Astrocyte of the hippocampus (primary cell): Measurements from ENCODE around the gene MPV17.

Experiments used
- DNase-seq: peaks from one replicate; pipeline ENCODE4 v3.0.0; 2011; ENCODE audit warnings: low read depth, low spot score

Gene MPV17

DNA sequence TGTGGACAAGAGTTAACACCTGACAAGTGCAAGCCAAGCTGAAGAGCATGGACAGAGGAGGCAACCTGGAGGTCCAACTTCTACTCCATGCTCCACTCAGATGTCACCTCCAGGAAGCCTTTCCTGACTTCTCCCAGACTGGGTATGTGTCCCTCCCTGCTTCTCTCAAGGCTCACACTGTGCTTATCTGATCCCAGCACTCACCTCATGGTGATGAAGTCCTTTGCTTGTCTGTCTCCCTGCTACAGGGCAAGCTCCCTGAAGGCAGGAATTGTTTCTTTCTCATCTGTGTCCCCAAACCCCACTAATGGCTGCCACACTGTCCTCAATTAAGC, 57.4 kb downstream of the MPV17 start:
- no peak for DNase-seq

DNA sequence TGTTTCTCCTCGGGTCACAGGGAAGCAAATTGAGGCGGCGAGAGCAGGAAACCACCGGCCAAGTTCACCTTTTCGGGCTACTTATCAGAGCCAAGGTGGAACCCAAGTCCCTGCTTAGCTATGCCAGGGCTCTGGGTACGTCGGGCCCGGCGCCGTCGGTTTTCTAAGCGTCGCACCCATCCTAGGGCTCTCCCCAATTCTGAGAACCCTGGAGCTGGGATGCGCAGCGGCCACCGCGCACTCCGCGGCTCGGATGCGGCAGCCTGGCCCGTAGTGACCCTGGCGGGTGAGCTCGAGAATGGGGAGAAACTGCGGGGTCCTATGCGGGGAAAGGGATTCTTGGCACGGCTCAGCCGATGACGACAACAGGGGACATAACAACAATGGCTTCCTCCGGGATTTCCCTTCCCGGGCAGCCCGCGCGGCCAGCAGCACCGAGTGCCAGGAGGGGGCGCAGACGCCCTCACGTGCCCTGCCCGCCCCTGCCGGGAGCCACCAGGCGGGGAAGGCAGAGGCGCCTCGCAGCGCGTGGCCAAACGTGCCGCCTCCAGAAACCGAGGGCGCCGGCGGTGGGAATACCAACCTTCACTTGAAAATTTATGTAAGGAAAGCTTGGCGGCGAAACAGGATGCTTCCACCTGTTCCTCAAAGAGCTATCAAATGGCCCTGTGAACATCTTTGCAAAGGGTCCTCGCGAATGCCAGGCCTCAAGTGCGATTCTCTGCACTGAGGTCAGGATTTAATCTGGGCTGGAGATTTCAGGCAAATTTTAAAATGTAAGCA, 58.0 kb downstream of the MPV17 start:
- DNase-seq, result peak; percentile 77

- no peak for DNase-seq
These were observed 58.6 kb downstream of the MPV17 start for GRCh38 chr2:27264253-27264752.

DNA sequence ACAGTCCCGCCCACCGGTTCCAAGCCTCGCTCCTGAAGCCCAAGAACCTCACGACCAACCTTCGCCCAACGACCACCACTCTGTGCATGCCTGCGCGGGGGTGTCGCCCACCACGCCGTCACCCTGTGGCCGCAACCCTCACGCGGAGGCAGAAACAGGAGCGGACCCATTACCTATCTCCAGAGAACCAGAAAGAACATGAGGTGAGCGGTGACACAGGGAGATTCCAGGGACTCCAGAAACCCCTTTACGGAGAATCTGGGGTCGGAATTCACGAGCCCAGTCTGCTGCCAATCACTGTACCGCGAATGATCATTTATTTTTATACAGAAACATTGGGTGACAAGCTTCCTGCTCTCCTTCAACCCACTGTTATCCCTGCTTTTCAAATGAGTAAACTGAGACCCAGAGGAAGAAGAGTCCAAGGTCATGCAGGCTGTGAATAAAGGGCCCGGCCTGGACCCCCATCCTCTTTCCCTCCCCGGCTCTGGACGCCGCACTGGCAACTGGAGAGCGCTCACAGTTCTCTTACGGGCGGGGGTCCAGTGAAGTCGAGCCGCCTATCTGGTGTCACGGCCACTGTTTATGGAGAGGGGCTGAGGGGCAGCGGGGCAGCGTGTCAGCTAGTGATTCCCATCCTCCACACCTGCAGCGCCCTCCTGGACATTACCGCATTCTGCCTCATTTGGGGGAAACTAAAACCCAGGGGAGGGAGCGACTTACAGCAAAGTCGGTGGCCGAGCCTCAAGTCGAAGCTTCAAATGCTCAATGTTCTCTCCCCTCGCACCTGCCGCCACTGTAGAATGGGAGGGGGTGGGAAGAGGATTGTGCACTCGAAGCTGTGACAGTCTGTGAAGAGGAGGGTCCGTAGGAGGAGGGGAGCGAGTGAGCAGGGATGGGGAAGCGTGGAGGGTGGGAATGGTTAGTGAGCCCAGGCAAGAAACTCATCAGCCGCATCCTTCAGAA, 59.3 kb downstream of the MPV17 start:
- no peak for DNase-seq

DNA sequence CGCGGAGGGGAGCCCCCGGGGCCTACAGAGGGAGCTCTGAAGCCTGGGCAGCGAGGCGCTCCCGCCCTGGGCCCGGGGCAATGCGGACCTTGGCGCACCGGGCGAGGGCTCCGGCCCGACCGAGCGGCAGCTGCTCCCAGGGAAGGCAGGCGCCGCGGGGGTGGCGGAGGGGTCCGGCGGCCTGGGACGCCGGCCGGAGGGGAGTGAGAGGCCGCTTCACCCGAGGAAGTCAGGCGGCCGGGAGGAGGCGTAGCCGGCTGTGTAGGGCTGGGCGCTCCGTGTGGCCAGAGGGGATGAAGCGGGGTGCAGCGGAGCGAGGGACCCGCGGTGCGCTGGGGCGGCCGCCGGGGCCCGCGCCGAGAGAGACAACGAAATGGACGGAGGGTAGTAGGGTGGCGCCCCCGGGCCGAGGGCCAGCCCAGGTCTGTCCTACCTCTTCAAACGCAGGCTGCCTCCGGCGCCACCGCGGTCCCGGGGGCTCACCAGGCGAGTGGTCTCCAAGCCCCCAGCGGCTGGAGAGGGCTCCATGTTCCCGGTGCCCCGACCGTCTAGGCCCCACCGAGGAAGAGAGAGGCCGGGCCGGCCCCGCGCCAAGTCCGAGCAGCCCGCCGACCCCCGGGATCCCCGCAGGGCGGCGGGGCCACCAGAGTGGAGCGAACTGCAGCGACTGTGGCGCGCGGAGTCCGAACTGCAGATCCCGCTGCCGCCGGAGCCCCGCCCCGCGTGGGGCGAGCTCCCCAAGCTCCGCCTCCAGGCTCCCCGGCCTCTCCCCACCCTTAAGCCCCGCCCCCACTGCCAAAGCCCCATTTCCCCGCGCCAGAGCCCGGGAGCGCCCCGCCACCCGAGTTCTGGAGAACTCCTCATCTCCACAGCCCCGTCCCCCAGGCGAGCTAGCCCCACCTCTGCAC, 60.3 kb downstream of the MPV17 start, which contains the start of gene SLC30A3:
Gene SLC30A3, minus strand, starts transcription at position 669 of the 908 bp plus-strand sequence. Its CDS starts 141 bp downstream, at position 528.
- DNase-seq, result peak; percentile 38

GRCh38 chr2:27261926-27262298, 61.0 kb downstream of the MPV17 start:
- no peak for DNase-seq

- no peak for DNase-seq
These were observed 61.5 kb downstream of the MPV17 start for GRCh38 chr2:27261241-27261925.
